Endodermal cell (in vitro differentiated cells): ENCODE results near the gene MYO6. TPM values are rescaled to one million over a fixed set of nuclear protein-coding genes. Genes with fewer than 3 reads are reported as not detected.

Source experiments
- DNase-seq: peaks from one replicate; pipeline ENCODE4 v3.0.0-alpha.2; 2017
- H3K27ac ChIP-seq: 2 replicates; pipeline ENCODE4 v1.5.1; 2013; ENCODE audit warnings: mild to moderate bottlenecking, low read depth, low read length, moderate library complexity
- H3K27me3 ChIP-seq: 2 replicates; pipeline ENCODE4 v1.6.1; 2013; ENCODE audit warnings: mild to moderate bottlenecking, low read length, moderate library complexity; ENCODE audit not compliant: insufficient read depth, control insufficient read depth, poor library complexity, severe bottlenecking
- H3K36me3 ChIP-seq: 2 replicates; pipeline ENCODE4 v1.7.0; 2013; ENCODE audit warnings: mild to moderate bottlenecking, low read length, moderate library complexity; ENCODE audit not compliant: control insufficient read depth, insufficient read depth
- H3K4me1 ChIP-seq: one replicate; pipeline ENCODE4 v1.7.0; 2013; ENCODE audit warnings: low read length; ENCODE audit not compliant: control insufficient read depth, insufficient read depth
- H3K4me3 ChIP-seq: 2 replicates; pipeline ENCODE4 v1.5.1; 2013; ENCODE audit warnings: mild to moderate bottlenecking, low read length, moderate library complexity
- H3K9ac ChIP-seq: 2 replicates; pipeline ENCODE4 v1.6.1; 2013; ENCODE audit warnings: mild to moderate bottlenecking, low read length, moderate library complexity; ENCODE audit not compliant: poor library complexity, severe bottlenecking; ENCODE audit errors: extremely low read depth
- H3K9me3 ChIP-seq: 2 replicates; pipeline ENCODE4 v1.6.1; 2013; ENCODE audit warnings: mild to moderate bottlenecking, low read length, moderate library complexity; ENCODE audit not compliant: control insufficient read depth
- H3K27ac Mint-ChIP-seq: 2 replicates; pipeline ENCODE4 v1.8.0; 2020; ENCODE audit warnings: mixed read lengths
- H3K27me3 Mint-ChIP-seq: 2 replicates; pipeline ENCODE4 v1.8.0; 2021; ENCODE audit warnings: mild to moderate bottlenecking, mixed read lengths; ENCODE audit not compliant: insufficient read depth
- H3K36me3 Mint-ChIP-seq: 2 replicates; pipeline ENCODE4 v1.8.0; 2020; ENCODE audit warnings: low read depth, mixed read lengths
- H3K4me1 Mint-ChIP-seq: 2 replicates; pipeline ENCODE4 v1.8.0; 2020; ENCODE audit warnings: mixed read lengths
- H3K4me3 Mint-ChIP-seq: 2 replicates; pipeline ENCODE4 v1.8.0; 2020; ENCODE audit warnings: mild to moderate bottlenecking, moderate library complexity, mixed read lengths
- H3K9me3 Mint-ChIP-seq: 2 replicates; pipeline ENCODE4 v1.8.0; 2020; ENCODE audit warnings: mild to moderate bottlenecking, mixed read lengths
- WGBS, 2 experiments: methylation state at CpG; one replicate each; pipeline versions ENCODE4 v1.1.5 to v1.1.7; 2013; ENCODE audit warnings: missing lambda C conversion rate in 2 of 2, mixed read lengths in 1 of 2; ENCODE audit not compliant: insufficient coverage in 1 of 2, insufficient read length in 1 of 2; 5-methylcytosine and 5-hydroxymethylcytosine counted together
- total RNA-seq, 2 donors: library from RNA; stranded (reverse); fragmentation: NEBNext Ultra II Directional in 1 of 2; extraction: Animal tissue kit (Norgen Biotek cat#: 25700) in 1 of 2; gene quantifications; 2 replicates in 1 of 2; 3 replicates in 1 of 2; pipeline ENCODE4 v1.2.1, GENCODE V29; 2021
- TF ChIP-seq, protein P1 (sequence below): fragments of 200-600 bp; sonication (generic); conservative IDR thresholded peaks from 2 replicates; pipeline ENCODE4 v1.5.0; 2021; ENCODE audit warnings: antibody characterized with exemption, mild to moderate bottlenecking

MYO6 gene
- total RNA-seq, 2 donors from 2014 or later, result 58.7 to 89.9 TPM

DNA sequence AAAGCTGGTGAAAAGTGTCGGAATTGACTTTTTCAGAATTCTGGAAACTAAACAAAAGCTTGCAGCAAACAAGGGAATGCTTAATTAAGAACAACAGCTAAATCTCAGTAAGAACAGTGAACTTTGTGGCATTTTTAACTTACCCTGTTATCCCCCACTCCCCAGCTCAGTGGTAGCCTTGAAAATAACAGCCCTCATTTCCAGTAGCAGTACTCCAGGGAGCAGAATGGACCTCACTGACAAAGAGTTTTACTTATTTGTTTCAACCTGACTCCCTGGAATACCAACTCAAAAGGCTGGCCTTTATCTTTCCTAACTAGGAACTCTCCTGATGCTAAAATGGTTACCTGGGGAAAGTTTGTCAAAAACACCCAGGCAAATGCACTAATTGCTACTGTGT lies 214.5 kb downstream of the MYO6 start:
- no peak for DNase-seq
- no peaks in the 10 kb centered on the region for H3K4me1 ChIP-seq
- H3K27ac ChIP-seq, result no peak overlapping the region
- no peaks in the 10 kb centered on the region for H3K36me3 Mint-ChIP-seq
- TF ChIP-seq, protein P1, sequence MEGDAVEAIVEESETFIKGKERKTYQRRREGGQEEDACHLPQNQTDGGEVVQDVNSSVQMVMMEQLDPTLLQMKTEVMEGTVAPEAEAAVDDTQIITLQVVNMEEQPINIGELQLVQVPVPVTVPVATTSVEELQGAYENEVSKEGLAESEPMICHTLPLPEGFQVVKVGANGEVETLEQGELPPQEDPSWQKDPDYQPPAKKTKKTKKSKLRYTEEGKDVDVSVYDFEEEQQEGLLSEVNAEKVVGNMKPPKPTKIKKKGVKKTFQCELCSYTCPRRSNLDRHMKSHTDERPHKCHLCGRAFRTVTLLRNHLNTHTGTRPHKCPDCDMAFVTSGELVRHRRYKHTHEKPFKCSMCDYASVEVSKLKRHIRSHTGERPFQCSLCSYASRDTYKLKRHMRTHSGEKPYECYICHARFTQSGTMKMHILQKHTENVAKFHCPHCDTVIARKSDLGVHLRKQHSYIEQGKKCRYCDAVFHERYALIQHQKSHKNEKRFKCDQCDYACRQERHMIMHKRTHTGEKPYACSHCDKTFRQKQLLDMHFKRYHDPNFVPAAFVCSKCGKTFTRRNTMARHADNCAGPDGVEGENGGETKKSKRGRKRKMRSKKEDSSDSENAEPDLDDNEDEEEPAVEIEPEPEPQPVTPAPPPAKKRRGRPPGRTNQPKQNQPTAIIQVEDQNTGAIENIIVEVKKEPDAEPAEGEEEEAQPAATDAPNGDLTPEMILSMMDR, result no peak
- H3K27me3 ChIP-seq, result no peaks in the 10 kb centered on the region
- H3K36me3 ChIP-seq, result no peaks in the 10 kb centered on the region
- no peak overlapping the region for H3K4me3 ChIP-seq
- H3K27ac Mint-ChIP-seq, result no peak overlapping the region
- WGBS, 2 experiments, result 100% methylated on average over 1 of the region's 1 CpG
- no peak overlapping the region for H3K4me3 Mint-ChIP-seq
- H3K9me3 Mint-ChIP-seq, result peaks cover 5% of the 10 kb centered on the region
- no peaks in the 10 kb centered on the region for H3K9me3 ChIP-seq
- H3K4me1 Mint-ChIP-seq, result no peaks in the 10 kb centered on the region
- no peak overlapping the region for H3K9ac ChIP-seq
- H3K27me3 Mint-ChIP-seq, result no peaks in the 10 kb centered on the region

DNA sequence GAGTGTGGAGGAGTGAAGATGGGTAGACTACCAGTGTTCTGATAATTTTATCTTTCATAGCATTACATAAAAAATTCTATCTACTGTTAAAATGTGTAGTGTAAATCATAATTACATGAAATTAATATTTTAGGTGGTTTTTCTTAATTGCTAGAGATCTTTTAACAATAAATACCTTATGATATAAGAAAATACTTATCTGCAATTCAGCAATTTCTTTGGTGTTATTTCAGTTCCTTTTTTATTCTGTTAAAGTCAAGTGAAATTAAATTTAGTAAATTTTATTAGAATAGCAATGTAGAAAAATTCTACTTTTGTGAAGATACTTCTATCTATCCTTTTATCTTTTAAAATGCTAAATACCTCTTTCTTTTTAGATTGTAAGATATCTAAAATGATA lies 219.1 kb downstream of the MYO6 start:
- no peaks in the 10 kb centered on the region for H3K27me3 Mint-ChIP-seq
- H3K9me3 Mint-ChIP-seq, result no peaks in the 10 kb centered on the region
- no peak overlapping the region for H3K27ac Mint-ChIP-seq
- Histone ChIP-seq H3K27me3 (no peaks in the 10 kb centered on the region), H3K9ac (no peak overlapping the region), H3K27ac (no peak overlapping the region), H3K4me3 (no peak overlapping the region), H3K36me3 (no peaks in the 10 kb centered on the region), H3K9me3 (no peaks in the 10 kb centered on the region), H3K4me1 (no peaks in the 10 kb centered on the region)
- no peak overlapping the region for H3K4me3 Mint-ChIP-seq
- DNase-seq, result no peak
- H3K36me3 Mint-ChIP-seq, result no peaks in the 10 kb centered on the region
- H3K4me1 Mint-ChIP-seq, result no peaks in the 10 kb centered on the region
- TF ChIP-seq, protein P1, result no peak

Other genes starting within 250 kb of the MYO6 start
- gene SENP6, start 147.4 kb upstream of the MYO6 start, total RNA-seq, result 100 to 1,000 TPM; 101 to 113 TPM